Panc1 (cell line): ENCODE measurements around the gene BICRAL.

Source experiments
- POLR2AphosphoS5 ChIP-seq: IDR thresholded peaks from 2 replicates; pipeline ENCODE4 v1.6.1; 2012; ENCODE audit warnings: mild to moderate bottlenecking, low read depth, low read length, moderate library complexity
- TCF7L2 ChIP-seq: IDR thresholded peaks from 2 replicates; pipeline ENCODE4 v1.6.1; 2011; ENCODE audit warnings: mild to moderate bottlenecking, low read depth, low read length, inconsistent platforms
- TF ChIP-seq, protein P1 (sequence below): fragments of 450-650 bp; IDR thresholded peaks from 2 replicates; pipeline ENCODE4 v1.5.1; 2017; ENCODE audit warnings: mild to moderate bottlenecking
- TF ChIP-seq, protein P2 (sequence below), 2 experiments: IDR thresholded peaks; 2 replicates each; pipeline ENCODE4 v1.6.1; 2011 to 2012; ENCODE audit warnings: low read depth in 2 of 2, control low read depth in 1 of 2, low read length in 1 of 2, mild to moderate bottlenecking in 1 of 2, moderate library complexity in 1 of 2; ENCODE audit not compliant: insufficient read depth in 1 of 2

DNA sequence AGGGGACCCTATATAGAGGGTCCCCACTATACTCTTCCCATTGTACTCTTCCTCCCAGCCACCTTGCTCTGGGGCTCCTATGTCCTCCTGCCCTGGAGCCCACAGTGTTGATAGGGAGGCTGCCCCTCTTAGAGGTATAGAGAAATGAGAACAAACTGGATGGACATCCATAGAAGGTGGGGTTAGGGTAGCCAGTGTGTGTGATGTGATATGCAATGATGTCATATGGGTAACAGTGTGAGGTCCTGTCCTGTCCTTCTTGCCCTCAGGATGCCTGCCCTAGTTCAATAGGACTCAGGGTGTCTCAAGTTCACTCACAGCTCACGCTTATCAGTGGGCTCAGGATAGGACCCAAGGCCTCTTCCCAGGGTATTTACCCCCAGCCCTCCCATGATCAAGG lies 134.4 kb downstream of the BICRAL start:
- TF ChIP-seq, protein P1, sequence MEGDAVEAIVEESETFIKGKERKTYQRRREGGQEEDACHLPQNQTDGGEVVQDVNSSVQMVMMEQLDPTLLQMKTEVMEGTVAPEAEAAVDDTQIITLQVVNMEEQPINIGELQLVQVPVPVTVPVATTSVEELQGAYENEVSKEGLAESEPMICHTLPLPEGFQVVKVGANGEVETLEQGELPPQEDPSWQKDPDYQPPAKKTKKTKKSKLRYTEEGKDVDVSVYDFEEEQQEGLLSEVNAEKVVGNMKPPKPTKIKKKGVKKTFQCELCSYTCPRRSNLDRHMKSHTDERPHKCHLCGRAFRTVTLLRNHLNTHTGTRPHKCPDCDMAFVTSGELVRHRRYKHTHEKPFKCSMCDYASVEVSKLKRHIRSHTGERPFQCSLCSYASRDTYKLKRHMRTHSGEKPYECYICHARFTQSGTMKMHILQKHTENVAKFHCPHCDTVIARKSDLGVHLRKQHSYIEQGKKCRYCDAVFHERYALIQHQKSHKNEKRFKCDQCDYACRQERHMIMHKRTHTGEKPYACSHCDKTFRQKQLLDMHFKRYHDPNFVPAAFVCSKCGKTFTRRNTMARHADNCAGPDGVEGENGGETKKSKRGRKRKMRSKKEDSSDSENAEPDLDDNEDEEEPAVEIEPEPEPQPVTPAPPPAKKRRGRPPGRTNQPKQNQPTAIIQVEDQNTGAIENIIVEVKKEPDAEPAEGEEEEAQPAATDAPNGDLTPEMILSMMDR = no peak
- no peak for TF ChIP-seq POLR2AphosphoS5
- TF ChIP-seq TCF7L2 = no peak
- TF ChIP-seq, protein P2, sequence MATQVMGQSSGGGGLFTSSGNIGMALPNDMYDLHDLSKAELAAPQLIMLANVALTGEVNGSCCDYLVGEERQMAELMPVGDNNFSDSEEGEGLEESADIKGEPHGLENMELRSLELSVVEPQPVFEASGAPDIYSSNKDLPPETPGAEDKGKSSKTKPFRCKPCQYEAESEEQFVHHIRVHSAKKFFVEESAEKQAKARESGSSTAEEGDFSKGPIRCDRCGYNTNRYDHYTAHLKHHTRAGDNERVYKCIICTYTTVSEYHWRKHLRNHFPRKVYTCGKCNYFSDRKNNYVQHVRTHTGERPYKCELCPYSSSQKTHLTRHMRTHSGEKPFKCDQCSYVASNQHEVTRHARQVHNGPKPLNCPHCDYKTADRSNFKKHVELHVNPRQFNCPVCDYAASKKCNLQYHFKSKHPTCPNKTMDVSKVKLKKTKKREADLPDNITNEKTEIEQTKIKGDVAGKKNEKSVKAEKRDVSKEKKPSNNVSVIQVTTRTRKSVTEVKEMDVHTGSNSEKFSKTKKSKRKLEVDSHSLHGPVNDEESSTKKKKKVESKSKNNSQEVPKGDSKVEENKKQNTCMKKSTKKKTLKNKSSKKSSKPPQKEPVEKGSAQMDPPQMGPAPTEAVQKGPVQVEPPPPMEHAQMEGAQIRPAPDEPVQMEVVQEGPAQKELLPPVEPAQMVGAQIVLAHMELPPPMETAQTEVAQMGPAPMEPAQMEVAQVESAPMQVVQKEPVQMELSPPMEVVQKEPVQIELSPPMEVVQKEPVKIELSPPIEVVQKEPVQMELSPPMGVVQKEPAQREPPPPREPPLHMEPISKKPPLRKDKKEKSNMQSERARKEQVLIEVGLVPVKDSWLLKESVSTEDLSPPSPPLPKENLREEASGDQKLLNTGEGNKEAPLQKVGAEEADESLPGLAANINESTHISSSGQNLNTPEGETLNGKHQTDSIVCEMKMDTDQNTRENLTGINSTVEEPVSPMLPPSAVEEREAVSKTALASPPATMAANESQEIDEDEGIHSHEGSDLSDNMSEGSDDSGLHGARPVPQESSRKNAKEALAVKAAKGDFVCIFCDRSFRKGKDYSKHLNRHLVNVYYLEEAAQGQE (IDR thresholded peaks at IDR 0.05; ENCODE audit: insufficient read depth in 1 of 2, low read depth in 2 of 2, low read length in 1 of 2) = no peak
